Measurements from ENCODE around the gene CNTNAP5. TPM values are rescaled to one million over a fixed set of nuclear protein-coding genes. Genes with fewer than 3 reads are reported as not detected.
A peak's percentile ranks its signal among the peaks of the same experiment; 100 is the strongest.
"Not testable (repeated sequence)": the region's sequence is repeated elsewhere in the genome, so short reads cannot be mapped to it uniquely, and the experiment has no call there.

Gene CNTNAP5
- total RNA-seq, 1 donor from 2014 or later = not detected

GRCh38 chr2:124353656-124354055, 328.6 kb downstream of the CNTNAP5 start:
- Mint-ChIP-seq H3K27me3 (ENCODE audit: insufficient read depth, low read depth) (no peaks in the 10 kb centered on the region), H3K36me3 (no peaks in the 10 kb centered on the region), H3K27ac (no peak overlapping the region), H3K9me3 (no peaks in the 10 kb centered on the region), H3K4me1 (peaks cover 10% of the 10 kb centered on the region), H3K4me3 (no peak overlapping the region)
- Histone ChIP-seq H3K79me2 (ENCODE audit: low read depth) (no peaks in the 10 kb centered on the region), H3K4me1 (no peaks in the 10 kb centered on the region), H3K4me3 (no peak overlapping the region), H3K9ac (no peak overlapping the region), H3K27ac (no peak overlapping the region), H3F3A (ENCODE audit: low read depth) (no peaks in the 10 kb centered on the region), H3K4me2 (no peak overlapping the region), H2AFZ (replicated peaks) (peak overlapping the region; percentile 64), H3K9me3 (ENCODE audit: low read depth) (no peaks in the 10 kb centered on the region), H3K27me3 (no peaks in the 10 kb centered on the region), H3K36me3 (no peaks in the 10 kb centered on the region), H4K20me1 (ENCODE audit: low read depth) (no peaks in the 10 kb centered on the region)
- no peak for DNase-seq (ENCODE audit: low spot score)
- TF ChIP-seq CTCF (IDR thresholded peaks at IDR 0.05) (no peak), EZH2phosphoT487 (IDR thresholded peaks at IDR 0.05) (no peak), EZH2 (IDR thresholded peaks at IDR 0.05) (no peak)

- H3K27ac Mint-ChIP-seq = no peak overlapping the region
- H3K4me3 Mint-ChIP-seq = no peak overlapping the region
- Histone ChIP-seq H4K20me1 (ENCODE audit: low read depth) (no peaks in the 10 kb centered on the region), H3K27me3 (no peaks in the 10 kb centered on the region), H3K27ac (no peak overlapping the region), H3K4me2 (no peak overlapping the region), H3K4me1 (no peaks in the 10 kb centered on the region), H3K79me2 (ENCODE audit: low read depth) (no peaks in the 10 kb centered on the region), H3K9me3 (ENCODE audit: low read depth) (no peaks in the 10 kb centered on the region), H3K9ac (no peak overlapping the region), H2AFZ (replicated peaks) (peak overlapping the region; percentile 64), H3K4me3 (no peak overlapping the region), H3F3A (ENCODE audit: low read depth) (no peaks in the 10 kb centered on the region), H3K36me3 (no peaks in the 10 kb centered on the region)
- TF ChIP-seq EZH2 (IDR thresholded peaks at IDR 0.05) (no peak), EZH2phosphoT487 (IDR thresholded peaks at IDR 0.05) (no peak)
- DNase-seq (ENCODE audit: low spot score) = no peak
- peaks cover 10% of the 10 kb centered on the region for H3K4me1 Mint-ChIP-seq
- H3K36me3 Mint-ChIP-seq = no peaks in the 10 kb centered on the region
- H3K9me3 Mint-ChIP-seq = no peaks in the 10 kb centered on the region
- H3K27me3 Mint-ChIP-seq (ENCODE audit: insufficient read depth, low read depth) = no peaks in the 10 kb centered on the region
These were observed 329.4 kb downstream of the CNTNAP5 start for GRCh38 chr2:124354466-124354865.

- not testable (repeated sequence) for H3K4me3 ChIP-seq; H3K36me3 ChIP-seq; H3K9ac ChIP-seq; H3K27me3 ChIP-seq; H2AFZ ChIP-seq (replicated peaks); H3K9me3 ChIP-seq (ENCODE audit: low read depth); H3K79me2 ChIP-seq (ENCODE audit: low read depth); H3K4me3 Mint-ChIP-seq; H3K27ac ChIP-seq; H3K36me3 Mint-ChIP-seq; H3K27me3 Mint-ChIP-seq (ENCODE audit: insufficient read depth, low read depth); DNase-seq (ENCODE audit: low spot score); H4K20me1 ChIP-seq (ENCODE audit: low read depth); H3F3A ChIP-seq (ENCODE audit: low read depth); H3K27ac Mint-ChIP-seq; H3K4me1 ChIP-seq; H3K4me2 ChIP-seq; H3K4me1 Mint-ChIP-seq
- peaks cover 11% of the 10 kb centered on the region for H3K9me3 Mint-ChIP-seq
These were observed 336.9 kb downstream of the CNTNAP5 start for GRCh38 chr2:124361966-124362365.

GRCh38 chr2:124369181-124369580, 344.1 kb downstream of the CNTNAP5 start:
- Histone ChIP-seq H3K36me3 (no peaks in the 10 kb centered on the region), H3F3A (ENCODE audit: low read depth) (no peaks in the 10 kb centered on the region), H3K4me3 (no peak overlapping the region), H3K27ac (no peak overlapping the region), H3K27me3 (no peaks in the 10 kb centered on the region), H3K9ac (no peak overlapping the region), H4K20me1 (ENCODE audit: low read depth) (no peaks in the 10 kb centered on the region), H3K4me2 (no peak overlapping the region), H3K9me3 (ENCODE audit: low read depth) (no peaks in the 10 kb centered on the region), H2AFZ (replicated peaks) (no peak overlapping the region), H3K4me1 (no peaks in the 10 kb centered on the region), H3K79me2 (ENCODE audit: low read depth) (no peaks in the 10 kb centered on the region)
- no peak for DNase-seq (ENCODE audit: low spot score)
- no peaks in the 10 kb centered on the region for H3K4me1 Mint-ChIP-seq
- no peak overlapping the region for H3K27ac Mint-ChIP-seq
- TF ChIP-seq CTCF (IDR thresholded peaks at IDR 0.05) (no peak), EZH2phosphoT487 (IDR thresholded peaks at IDR 0.05) (no peak), EZH2 (IDR thresholded peaks at IDR 0.05) (no peak)
- H3K27me3 Mint-ChIP-seq (ENCODE audit: insufficient read depth, low read depth) = no peaks in the 10 kb centered on the region
- H3K36me3 Mint-ChIP-seq = no peaks in the 10 kb centered on the region
- no peaks in the 10 kb centered on the region for H3K9me3 Mint-ChIP-seq
- H3K4me3 Mint-ChIP-seq = no peak overlapping the region
